GM19324 (cell line): ENCODE measurements around the gene PUM2.
A peak's percentile ranks its signal among the peaks of the same experiment; 100 is the strongest.
"Not testable (repeated sequence)": the region's sequence is repeated elsewhere in the genome, so short reads cannot be mapped to it uniquely, and the experiment has no call there.

ENCODE experiments used
- ATAC-seq: cut with Tn5 transposase; IDR thresholded peaks from one replicate; pipeline ENCODE4 v1.9.1; 2021; ENCODE audit warnings: mild to moderate bottlenecking, moderate library complexity; ENCODE audit not compliant: unreplicated experiment, low FRiP score

The PUM2 gene

DNA sequence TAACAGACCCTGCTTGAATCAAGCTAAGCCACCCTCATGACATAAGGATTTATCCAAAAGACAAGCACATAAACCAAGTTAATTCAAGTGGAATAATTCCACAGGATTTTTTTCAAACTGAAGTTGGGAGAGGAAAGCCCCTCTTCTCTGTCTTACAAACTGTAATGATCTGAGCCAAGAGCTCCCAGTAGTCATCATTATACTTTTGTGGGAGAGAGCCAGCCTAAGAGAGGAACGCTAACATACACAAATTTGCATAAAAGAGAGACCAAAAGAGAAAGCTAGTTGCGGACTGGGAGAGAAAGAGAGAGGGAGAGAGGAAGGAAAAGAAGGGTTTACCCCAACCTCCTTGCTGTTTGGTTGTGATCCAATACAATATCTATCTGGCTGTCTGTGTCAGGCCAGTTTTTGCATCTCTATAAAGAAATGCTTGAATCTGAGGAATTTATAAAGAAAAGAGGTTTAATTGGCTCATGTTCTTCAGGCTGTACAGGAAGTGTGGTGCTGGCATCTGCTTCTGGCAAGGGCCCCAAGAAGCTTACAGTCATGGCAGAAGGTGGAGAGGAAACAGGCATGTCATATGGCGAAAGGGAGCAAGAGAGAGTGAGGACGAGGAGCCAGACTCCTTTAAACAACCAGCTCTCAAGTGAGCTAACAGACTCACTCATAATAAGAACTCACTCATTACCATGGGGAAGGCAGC, 20.8 kb upstream of the PUM2 start:
- ATAC-seq = no peak

DNA sequence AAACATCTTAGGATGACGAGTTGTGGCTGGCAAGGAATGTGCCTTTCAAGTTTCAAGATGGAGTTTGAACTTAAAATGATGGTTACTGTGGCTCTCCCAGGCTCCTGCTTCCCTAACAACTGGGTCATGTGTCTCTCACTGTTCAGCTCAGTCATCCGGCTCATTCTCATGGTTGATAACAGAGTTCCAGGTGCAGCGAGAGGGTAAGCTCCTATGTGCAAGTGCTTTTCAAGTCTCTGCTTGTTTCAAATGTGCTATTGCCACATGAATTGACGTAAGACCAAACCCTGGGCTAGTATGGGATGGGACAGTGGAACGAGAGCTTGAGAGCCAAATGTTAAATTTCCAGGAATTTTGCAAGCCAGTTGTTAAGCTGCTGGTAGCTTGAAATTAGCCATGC, 19.5 kb upstream of the PUM2 start:
- ATAC-seq = no peak

DNA sequence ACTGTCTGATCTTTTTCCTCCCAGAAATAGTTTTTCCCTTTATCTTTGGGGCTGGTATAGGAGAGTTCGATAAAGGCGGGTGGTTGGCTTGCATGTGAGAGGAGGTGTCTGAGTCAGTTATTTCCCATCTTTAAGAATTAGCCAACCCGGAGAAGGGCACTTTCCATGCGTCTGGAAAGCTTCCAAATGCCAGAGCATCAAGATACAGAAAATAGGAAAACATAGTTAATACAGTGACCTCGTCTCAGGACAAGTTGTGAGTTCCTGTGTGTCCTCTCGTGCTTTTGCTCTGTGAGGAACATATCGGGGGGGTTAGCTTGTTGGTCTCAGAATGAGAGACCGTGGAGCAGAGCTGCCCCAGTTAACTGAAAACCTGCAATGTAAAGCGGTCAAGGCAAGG, 18.7 kb upstream of the PUM2 start:
- ATAC-seq = no peak

DNA sequence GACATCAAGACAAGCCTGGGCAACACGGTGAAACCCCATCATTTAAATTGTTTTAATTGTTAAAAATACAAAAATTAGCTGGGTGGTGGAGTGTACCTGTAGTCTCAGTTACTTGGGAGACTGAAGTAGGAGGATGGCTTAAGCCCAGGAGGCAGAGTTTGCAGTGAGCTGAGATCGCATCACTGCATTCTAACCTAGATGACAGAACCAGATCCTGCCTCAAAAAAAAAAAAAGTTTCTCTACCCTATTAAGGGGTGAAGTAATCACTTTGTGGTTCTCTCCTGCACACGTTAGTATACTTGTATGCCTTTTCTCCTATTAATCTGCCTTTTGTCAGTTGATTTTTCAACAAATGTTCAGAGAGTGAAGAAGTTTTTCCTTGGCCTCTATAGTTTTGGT, 18.1 kb upstream of the PUM2 start:
- no peak for ATAC-seq

DNA sequence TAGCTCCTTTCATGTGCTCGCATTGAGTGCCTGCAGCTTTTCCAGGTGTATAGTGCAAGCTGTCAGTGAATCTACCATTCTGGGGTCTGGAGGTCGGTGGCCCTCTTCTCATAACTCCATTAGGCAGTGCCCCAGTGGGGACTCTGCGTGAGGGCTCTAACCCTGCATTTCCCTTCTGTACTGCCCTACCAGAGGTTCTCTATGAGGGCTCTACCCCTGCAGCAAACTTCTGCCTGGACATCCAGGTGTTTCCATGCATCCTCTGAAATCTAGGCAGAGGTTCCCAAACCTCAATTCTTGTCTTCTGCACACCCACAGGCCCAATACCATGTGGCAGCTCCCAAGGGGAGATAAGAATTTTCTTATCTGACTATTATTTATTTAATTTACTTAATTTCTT, 17.3 kb upstream of the PUM2 start:
- ATAC-seq = not testable (repeated sequence)

DNA sequence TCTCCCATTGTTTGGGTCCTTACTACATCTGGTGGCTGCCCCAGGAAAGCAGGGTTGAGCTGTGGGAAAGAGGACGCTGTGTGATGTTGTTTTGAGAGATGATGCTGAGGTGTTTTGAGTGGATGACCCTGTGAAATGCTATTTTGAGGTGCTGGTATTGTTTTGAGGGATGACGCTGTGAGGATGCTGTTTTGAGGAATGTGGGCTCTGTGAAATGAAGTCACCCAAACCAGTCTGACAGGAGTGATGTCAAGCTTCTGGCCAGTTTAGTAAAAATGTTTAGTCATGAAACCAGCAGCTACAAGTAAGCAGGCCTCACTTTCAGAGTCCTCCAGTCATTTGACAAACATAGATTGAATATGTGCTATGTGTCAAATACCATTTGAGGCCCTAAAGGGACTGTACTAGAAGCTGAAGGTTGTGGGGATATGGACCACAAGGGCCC, 16.1 kb upstream of the PUM2 start:
- no peak for ATAC-seq

DNA sequence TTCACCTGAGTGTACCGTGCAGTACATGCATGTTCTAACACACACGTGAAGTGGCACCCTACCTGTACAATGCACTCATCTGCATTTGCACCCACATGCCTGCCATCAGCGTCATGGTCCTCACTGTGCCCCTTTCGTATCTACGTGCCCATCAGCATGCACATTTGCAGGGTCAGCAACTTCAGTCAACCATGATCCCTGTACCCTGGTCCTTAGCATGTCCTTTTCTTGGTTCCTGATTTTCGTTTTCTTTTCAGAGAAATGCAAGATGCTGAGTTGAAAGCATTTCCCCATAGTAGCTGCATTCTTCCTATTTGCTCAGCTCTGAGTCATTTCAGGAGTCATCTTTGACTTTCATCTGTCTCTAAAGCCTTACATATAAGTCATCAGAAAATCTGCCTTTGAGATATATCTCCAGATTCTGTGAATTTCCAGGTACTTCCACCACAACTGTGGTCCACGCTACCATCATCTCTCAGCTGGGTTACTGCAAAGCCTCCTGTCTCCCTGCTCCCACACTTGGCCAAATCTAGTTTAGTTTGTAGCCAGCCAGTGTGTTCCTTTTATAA, 14.7 kb upstream of the PUM2 start:
- peak; percentile 64 for ATAC-seq

DNA sequence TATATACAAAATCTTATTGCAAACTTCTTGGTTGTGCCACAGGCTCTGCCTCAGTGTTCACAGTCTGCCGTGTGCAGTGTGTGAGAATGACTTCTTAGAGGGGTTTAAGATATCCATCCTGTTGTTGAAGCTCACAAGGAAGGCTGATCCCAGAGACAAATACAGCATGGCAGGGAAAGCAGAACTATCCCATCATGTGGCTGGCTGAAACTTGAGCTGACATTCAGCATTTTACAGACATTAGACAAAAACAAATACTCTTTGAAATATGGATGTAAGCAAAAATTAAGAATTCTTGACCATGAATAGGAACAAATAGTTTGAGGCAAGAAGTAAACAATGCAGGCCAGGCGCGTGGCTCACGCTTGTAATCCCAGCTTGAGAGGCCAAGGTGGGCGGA, 12.9 kb upstream of the PUM2 start:
- ATAC-seq = no peak

DNA sequence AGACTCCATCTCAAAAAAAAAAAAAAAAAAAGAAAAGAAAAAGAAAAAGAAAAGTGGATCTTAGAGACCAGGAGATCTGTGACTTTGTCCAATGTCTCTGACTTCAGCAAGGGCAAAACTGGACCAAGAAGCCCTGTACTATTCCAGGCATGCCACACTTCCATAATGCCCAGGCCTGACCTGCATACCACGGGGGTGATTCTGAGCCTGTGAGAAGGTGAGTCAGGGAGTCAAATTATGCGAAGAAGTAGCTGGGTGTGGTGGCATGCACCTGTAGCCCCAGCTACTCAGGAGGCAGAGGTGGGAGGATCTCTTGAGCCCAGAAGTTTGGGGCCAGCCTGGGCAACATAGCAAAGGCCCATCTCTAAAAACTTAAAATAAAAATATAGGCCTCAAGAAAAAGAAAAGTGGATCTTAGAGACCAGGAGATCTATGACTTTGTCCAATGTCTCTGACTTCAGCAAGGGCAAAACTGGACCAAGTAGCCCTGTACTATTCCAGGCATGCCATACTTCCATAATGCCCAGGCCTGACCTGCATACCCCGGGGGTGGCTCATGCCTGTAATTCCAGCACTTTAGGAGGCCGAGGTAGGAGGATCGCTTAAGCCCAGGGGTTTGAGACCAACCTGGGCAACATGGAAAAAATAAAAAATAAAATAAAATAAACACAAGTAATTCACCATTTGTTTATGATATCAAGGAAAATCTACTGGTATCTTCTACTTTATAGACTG, 12.2 kb upstream of the PUM2 start:
- ATAC-seq = no peak

DNA sequence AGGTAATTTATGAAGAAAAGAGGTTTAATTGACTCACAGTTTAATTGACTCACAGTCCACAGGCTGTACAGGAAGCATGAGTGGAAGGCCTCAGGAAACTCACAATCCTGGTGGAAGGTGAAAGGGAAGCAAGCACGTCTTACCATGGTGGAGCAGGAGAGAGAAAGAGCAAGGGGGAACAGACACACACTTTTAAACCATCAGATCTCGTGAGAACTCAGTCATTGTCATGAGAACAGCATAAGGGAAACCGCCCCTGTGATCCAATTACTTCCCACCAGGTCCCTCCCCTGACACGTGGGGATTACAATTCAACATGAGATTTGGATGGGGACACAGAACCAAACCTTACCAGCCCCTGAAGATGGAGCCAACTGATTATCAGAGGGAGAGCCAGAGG, 11.2 kb upstream of the PUM2 start:
- ATAC-seq = no peak

DNA sequence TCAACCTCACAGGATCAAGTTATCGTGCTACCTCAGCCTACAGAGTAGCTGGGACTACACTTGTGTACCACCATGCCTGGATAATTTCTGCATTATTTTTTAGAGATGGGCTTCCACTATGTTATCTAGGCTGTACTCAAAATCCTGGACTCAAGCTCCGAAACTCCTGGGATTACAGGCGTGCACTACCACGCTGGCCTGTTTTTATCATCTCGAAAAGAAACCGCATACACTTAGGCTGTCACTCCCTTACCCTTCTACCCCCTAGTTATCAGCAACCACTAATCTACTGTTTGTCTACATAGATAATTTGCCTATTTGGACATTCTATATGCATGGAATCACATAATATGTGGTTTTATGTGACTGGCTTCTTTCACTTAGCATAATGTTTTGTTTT, 8.5 kb upstream of the PUM2 start:
- ATAC-seq = no peak

DNA sequence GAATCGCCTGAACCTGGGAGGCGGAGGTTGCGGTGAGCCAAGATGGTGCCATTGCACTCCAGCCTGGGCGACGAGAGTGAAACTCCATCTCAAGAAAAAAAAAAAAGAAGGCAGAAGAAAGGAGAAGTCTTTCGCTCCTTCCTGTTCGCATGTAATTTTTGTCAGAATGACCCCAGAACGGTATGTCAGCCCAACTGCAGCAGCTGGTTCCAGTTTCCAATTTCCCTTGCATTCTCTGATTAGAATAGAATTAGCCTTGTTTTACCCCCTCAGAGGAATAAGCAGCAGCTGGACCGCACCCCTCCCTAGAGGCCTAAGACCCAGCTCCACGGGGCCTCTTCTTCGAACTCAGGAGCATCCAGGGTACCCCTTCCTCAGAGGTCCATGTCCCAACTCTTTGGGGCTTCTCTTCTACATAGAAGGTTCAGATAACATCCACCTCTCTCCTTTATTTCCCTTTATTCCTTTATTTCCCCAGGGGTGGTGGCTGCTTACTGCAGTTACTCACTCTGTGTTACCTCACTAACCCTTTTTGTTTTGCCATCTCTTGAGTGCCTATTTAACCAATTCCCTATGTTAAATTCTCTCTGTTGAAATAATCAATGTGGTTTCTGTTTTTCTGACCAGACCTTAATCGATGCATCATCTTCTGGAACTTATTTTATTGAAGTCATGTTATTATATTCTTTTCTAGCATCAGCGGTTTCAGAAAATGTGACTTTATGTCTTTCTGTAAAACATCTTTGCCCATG, 7.2 kb upstream of the PUM2 start:
- no peak for ATAC-seq

DNA sequence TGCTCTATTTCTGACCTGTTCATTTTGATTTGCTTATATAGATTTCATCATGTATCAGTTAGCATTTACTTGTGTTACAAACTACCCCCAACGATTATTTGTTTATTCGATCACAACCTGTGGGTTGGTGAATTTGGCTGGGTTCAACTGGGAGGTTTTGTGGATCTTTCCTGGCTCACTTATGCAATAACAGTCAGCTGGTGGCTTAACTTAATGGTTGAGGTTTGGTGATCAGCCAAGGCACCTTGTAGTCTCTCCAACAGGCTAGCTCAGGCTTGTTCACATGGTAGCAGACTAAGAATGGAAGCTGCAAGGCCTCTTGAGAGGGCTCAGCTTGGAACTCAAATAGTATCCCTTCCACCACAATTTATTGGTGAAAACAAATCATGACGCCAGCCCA, 5.4 kb upstream of the PUM2 start:
- ATAC-seq = no peak

DNA sequence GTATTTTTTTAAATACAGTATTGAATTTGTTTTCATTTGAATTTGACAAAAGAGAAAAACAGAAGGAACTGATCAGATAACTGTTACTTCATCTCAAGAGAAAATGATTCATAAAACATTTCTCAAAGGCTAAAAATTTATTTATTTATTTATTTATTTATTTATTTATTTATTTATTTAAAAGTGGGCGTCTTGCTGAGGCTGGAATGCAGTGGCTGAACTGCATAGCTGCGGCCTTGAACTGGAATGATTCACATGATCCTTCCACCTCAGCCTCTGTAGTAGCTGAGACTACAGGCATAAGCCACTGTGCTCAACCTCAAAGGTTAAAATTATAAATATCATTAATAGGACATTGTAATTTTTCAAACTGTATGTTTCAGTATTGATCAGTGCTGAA, 4.5 kb upstream of the PUM2 start:
- ATAC-seq = no peak

DNA sequence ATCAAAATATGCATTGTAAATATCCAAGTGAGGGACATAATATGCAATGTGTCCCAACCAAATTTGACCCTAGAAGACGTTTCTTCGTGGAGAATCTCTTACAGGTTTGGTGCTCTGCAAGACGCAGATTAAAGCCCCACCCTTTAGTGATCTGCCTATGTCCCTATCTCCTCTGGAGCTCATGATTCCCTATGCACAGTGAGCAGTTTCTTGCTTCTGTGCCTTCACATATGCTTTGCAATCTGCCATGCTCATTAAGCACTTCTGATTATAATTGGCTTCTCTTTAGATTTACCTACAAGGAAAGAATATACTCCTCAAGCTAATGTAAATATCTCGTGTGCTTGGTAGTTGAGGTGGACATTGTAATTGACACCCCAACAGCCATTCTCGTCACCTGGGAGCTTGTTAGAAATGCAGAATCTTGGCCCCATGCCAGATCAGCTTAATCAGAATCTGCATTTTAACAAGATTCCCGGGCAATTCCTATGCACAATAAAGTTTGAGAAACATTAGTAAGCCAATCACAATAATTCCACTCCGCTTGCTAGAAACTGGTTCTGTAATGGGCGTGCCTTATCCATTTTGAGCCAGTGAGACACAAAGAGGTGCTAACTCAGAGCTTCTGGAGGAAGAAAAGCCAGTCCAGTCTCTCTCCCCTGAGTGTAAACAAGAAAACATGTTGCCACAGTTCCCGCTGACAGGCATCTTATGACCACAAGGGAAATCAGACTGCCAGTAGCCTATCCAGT, 2.8 kb upstream of the PUM2 start:
- ATAC-seq = no peak

DNA sequence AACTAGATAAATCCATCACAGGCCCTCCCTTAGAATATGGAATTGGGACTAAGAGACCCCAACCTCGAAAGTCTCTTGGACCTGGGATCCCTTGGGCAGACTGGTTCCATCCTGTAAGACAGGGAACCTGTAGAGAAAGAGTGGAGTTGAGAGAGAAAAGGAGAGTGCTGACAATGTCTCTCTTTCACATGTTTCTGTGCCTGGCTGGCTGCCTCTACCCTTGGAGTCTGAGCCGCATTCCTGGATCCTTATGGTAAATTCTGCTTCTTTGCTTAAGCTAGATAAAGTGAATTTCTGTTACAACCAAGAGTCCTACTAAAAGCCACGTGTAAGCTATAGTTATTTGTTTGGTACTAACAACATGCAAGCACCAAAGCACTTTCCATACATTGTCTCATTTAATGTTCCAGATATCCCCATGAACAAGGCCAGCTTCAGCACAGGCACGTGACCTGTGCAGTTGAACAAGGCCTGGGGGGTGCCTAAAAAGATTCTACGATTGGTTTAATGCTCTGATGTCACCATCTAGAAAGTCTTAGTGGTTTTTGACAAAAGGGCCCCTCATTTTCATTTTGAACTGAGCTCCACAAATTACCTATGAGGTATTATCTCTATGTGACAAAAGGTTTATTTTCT, 2.1 kb upstream of the PUM2 start:
- no peak for ATAC-seq

DNA sequence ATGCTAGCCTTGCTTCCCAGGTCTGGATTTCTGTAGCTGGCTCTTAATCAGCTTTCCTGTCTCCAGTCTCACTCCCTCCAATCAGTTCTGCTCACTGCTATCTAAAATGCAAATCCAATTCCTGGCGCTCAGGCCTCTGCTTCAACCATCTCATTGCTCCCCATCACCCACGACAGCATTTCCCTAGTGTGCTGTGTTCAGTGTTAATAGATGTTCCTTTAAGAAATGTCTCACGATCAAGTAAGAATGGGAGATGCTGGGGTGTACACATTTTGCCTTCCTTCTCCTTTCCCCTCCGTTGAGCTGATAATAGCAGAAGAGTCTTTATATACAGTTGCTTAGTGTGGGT, 1.6 kb upstream of the PUM2 start:
- ATAC-seq = no peak

DNA sequence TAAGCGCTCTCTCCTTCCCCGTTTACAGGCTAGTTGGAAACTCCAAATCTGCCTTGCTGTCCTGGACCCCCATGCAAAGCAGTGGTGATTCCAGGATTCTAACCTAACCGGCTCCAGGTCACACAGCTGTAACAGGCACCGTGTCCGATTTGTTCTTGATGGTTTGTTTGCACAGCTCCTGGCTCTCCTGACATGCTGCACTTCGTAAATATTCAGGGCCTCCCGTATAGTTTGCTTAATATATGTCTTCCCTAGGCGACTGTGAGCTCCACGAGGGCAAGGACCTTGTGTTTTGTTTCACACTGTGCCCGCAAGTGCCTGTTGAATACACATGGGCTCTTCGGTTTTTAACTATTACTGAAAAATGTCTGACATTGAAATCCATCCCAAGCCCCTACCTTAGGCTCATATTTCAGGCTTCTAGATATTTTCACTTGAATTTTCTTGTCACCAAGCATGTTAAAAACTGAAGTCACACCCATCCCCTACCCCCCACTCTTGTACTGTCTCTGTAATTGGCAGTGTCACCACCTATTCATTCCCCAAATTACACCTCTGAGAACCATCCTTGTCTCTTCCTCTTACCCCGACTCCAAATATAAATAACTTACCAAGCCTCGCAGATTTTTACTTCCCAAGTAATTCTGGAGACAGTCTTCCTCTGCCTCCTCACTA, 1.0 kb upstream of the PUM2 start:
- ATAC-seq = no peak

DNA sequence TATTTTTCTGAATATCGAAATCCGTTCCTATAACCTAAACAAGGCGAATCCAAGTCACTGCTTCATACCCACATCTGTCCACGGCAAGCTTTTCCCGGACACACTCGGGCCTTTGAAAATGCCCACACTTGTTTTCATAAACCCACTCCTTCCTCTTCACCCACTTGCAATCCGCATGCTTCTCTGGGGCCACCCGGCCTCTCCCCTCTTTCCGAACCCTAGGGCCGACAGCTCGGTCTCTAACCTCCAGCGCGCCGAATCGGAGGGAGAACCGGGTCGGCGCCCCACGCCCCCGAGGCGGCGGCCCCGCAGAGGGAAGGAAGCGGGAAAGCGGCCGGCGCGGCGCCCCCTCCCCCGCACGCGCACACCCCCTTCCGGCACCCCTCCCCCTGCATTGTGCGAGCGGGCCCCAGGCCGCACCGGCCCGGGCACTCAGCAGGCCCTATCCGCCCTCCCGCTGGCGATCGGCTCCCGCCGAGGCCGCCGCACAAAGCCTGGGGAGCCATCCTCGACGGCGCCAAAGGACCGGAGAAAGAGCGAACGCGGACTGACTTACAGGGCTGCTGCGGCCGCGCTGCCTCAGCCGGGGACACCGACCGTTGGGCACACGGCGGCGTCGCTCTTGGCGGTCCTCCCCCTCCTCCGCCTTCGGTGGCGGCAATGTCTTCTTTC, 467 bp downstream of the PUM2 start:
- ATAC-seq = peak; percentile 27
